ENCODE data around the gene HES6.

The HES6 gene

DNA sequence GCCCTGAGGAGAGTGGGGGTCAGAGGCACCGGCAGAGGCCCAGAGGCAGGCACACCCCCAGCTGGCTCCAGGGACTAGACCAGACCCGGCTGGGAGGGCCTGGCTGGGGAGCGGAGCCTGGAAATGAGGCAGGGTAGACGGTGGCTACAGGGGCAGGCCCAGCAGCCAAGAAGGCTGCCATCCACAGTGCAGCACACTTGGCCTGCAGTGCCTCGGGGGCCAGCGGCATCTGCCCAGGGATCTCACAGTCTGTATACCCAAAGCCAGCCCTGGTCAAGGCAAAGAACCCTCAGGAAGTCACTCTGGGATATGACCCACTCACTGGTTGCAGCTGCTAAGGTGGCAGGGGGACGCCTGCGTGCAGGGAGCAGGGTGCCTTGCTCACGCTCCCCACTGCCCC is 30.8 kb upstream of the HES6 start:
- no peak for TF ChIP-seq SIN3A (IDR thresholded peaks at IDR 0.05; ENCODE audit: borderline replicate concordance, insufficient read depth, low read length)
- no peak for TF ChIP-seq POLR2AphosphoS5 (IDR thresholded peaks at IDR 0.05; ENCODE audit: low read depth, low read length)
- TF ChIP-seq, protein P1, sequence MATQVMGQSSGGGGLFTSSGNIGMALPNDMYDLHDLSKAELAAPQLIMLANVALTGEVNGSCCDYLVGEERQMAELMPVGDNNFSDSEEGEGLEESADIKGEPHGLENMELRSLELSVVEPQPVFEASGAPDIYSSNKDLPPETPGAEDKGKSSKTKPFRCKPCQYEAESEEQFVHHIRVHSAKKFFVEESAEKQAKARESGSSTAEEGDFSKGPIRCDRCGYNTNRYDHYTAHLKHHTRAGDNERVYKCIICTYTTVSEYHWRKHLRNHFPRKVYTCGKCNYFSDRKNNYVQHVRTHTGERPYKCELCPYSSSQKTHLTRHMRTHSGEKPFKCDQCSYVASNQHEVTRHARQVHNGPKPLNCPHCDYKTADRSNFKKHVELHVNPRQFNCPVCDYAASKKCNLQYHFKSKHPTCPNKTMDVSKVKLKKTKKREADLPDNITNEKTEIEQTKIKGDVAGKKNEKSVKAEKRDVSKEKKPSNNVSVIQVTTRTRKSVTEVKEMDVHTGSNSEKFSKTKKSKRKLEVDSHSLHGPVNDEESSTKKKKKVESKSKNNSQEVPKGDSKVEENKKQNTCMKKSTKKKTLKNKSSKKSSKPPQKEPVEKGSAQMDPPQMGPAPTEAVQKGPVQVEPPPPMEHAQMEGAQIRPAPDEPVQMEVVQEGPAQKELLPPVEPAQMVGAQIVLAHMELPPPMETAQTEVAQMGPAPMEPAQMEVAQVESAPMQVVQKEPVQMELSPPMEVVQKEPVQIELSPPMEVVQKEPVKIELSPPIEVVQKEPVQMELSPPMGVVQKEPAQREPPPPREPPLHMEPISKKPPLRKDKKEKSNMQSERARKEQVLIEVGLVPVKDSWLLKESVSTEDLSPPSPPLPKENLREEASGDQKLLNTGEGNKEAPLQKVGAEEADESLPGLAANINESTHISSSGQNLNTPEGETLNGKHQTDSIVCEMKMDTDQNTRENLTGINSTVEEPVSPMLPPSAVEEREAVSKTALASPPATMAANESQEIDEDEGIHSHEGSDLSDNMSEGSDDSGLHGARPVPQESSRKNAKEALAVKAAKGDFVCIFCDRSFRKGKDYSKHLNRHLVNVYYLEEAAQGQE (IDR thresholded peaks at IDR 0.05; ENCODE audit: insufficient read depth in 1 of 2, low read depth in 2 of 2, low read length in 2 of 2): no peak
- no peak for TF ChIP-seq TAF1 (IDR thresholded peaks at IDR 0.05; ENCODE audit: borderline replicate concordance, insufficient read depth, low read length)
- no peak for TF ChIP-seq FOXP2 (optimal IDR thresholded peaks at IDR 0.05; ENCODE audit: borderline replicate concordance, extremely low read depth, extremely low read length, insufficient read depth)

- TF ChIP-seq POLR2AphosphoS5 (IDR thresholded peaks at IDR 0.05; ENCODE audit: low read depth, low read length): no peak
- TF ChIP-seq FOXP2 (optimal IDR thresholded peaks at IDR 0.05; ENCODE audit: borderline replicate concordance, extremely low read depth, extremely low read length, insufficient read depth): no peak
- TF ChIP-seq, protein P1 (IDR thresholded peaks at IDR 0.05; ENCODE audit: insufficient read depth in 1 of 2, low read depth in 2 of 2, low read length in 2 of 2): no peak
- TF ChIP-seq SIN3A (IDR thresholded peaks at IDR 0.05; ENCODE audit: borderline replicate concordance, insufficient read depth, low read length): no peak
- TF ChIP-seq TAF1 (IDR thresholded peaks at IDR 0.05; ENCODE audit: borderline replicate concordance, insufficient read depth, low read length): no peak
Measured at GRCh38 chr2:238269741-238270140, 29.9 kb upstream of the HES6 start.

DNA sequence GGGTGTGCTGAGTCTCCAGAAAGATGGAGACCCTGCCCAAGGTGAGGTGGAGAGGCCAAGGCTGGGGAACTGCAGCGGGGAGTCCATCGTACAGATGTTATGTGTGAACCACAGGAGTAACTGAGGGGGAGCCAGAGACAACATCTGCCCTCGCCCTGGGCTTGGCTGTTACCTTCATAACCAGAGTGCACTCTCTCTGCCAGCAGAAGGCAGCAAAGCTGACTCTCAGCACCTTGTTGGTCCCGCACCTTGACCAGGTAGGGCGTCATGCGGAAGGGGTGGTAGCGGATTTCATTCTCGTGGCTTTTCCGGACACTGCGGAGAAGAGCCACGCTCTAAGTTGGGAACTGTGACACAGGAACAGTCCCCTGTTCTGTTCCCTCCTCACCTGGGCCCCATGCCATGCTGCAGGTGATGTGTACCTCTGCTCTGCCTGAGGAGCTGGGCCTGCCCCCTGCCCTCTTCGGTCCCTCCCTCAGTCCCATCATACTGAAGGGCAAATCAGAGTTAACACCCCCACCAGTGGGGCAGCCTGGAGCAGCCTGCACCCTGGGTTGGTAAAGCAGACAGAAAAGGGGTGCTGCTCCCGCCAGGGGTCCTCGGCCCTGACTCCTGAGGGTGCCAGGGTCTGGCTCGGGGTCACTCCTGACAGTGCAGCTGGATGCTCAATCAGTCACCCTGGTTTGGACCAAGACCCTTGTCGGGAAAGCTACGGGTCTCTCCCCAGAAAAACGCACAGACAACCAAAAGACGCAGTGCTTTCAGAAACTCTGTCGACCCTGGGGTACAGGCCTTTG is 28.2 kb upstream of the HES6 start:
- TF ChIP-seq POLR2AphosphoS5 (IDR thresholded peaks at IDR 0.05; ENCODE audit: low read depth, low read length): no peak
- TF ChIP-seq SIN3A (IDR thresholded peaks at IDR 0.05; ENCODE audit: borderline replicate concordance, insufficient read depth, low read length): no peak
- no peak for TF ChIP-seq FOXP2 (optimal IDR thresholded peaks at IDR 0.05; ENCODE audit: borderline replicate concordance, extremely low read depth, extremely low read length, insufficient read depth)
- TF ChIP-seq, protein P1 (IDR thresholded peaks at IDR 0.05; ENCODE audit: insufficient read depth in 1 of 2, low read depth in 2 of 2, low read length in 2 of 2): no peak
- no peak for TF ChIP-seq TAF1 (IDR thresholded peaks at IDR 0.05; ENCODE audit: borderline replicate concordance, insufficient read depth, low read length)

DNA sequence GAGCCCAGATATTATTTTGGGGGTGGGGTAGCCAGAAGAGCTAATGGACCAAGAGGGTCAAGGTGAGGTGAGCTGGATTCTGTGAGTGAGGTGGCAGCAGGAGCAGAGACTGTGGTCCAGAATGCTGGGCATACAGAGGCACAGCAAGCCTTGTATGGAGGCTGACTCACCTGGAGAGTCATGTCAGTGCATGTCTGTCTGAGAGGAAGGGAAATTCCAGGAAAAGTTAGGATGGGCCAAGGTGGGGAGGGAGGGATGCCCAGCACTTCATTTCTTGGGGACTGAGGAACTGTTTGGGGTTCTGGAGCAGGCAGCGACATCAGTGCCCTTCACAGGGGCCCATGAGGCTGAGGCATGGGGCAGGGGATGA is 27.5 kb upstream of the HES6 start:
- TF ChIP-seq TAF1 (IDR thresholded peaks at IDR 0.05; ENCODE audit: borderline replicate concordance, insufficient read depth, low read length): no peak

DNA sequence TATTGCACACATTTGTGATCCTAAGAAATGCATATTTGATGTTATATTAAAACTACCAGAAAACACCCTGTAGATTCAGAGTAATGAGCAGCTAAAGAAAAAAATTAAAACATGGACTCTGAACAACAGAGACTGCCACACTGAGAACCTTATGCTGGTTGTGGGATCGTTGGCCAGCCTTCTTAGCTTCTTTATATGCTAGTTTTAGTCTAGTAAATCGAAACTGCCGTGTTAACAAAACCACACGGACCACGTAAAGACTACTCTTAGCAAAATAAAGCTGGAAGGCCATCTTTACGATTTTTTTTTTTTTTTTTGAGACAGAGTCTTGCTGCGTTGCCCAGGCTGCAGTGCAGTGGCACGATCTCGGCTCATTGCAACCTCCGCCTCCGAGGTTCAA is 25.8 kb upstream of the HES6 start:
- TF ChIP-seq POLR2AphosphoS5 (IDR thresholded peaks at IDR 0.05; ENCODE audit: low read depth, low read length): no peak
- TF ChIP-seq, protein P1 (IDR thresholded peaks at IDR 0.05; ENCODE audit: insufficient read depth in 1 of 2, low read depth in 2 of 2, low read length in 2 of 2): no peak

Measured in PFSK-1 (cell line).